SK-N-SH (cell line): ENCODE results near the gene DNAJC17. TPM values are rescaled to one million over a fixed set of nuclear protein-coding genes. Genes with fewer than 3 reads are reported as not detected.

ENCODE experiments used
- CTCF ChIA-PET: fragments of 300-600, 350-600 bp; formaldehyde crosslinking; extraction: SDS; loops from one replicate; lab custom pipeline; 2021; lab: Yijun Ruan, JAX
- POLR2A ChIA-PET: fragments of 350-600 bp; sonication (Branson Sonifier 250); formaldehyde crosslinking; extraction: SDS; loops from one replicate; lab custom pipeline; 2020; ENCODE audit warnings: antibody characterized with exemption, inconsistent platforms; lab: Yijun Ruan, JAX
- DNase-seq: peaks from one replicate; pipeline ENCODE4 v3.0.0; 2012
- H2AFZ ChIP-seq: fragments of 200-600 bp; sonication (generic); 2 replicates; pipeline ENCODE4 v1.8.1; 2016; ENCODE audit warnings: antibody characterized with exemption, mild to moderate bottlenecking, low read depth
- H3F3A ChIP-seq: fragments of 200-600 bp; sonication (generic); replicated peaks from 2 replicates; pipeline ENCODE3; 2016; ENCODE audit warnings: antibody characterized with exemption, mild to moderate bottlenecking; ENCODE audit not compliant: insufficient read depth
- H3K27ac ChIP-seq, 2 experiments: fragments of 200-500 bp in 1 of 2; fragments of 200-600 bp in 1 of 2; sonication (Bioruptor generic) in 1 of 2; sonication (generic), shearing (Covaris generic) in 1 of 2; 2 replicates each; pipeline versions ENCODE4 v1.5.1 to v1.6.1; 2014 to 2016; ENCODE audit warnings: low read depth in 2 of 2, inconsistent platforms in 1 of 2, low read length in 1 of 2, mild to moderate bottlenecking in 1 of 2, mixed read lengths in 1 of 2
- H3K27me3 ChIP-seq: fragments of 200-600 bp; sonication (generic), shearing (Covaris generic); 2 replicates; pipeline ENCODE4 v1.6.1; 2016; ENCODE audit warnings: mixed run types; ENCODE audit not compliant: insufficient read depth
- H3K36me3 ChIP-seq, 2 experiments: fragments of 200-500 bp in 1 of 2; fragments of 200-600 bp in 1 of 2; sonication (Bioruptor generic) in 1 of 2; sonication (generic) in 1 of 2; replicated peaks in 1 of 2; 2 replicates each; pipeline versions ENCODE3 to v1.5.1; 2014 to 2016; ENCODE audit warnings: low read length in 1 of 2, mild to moderate bottlenecking in 1 of 2; ENCODE audit not compliant: insufficient read depth in 2 of 2, control insufficient read depth in 1 of 2
- H3K4me1 ChIP-seq, 2 experiments: fragments of 200-500 bp in 1 of 2; fragments of 200-600 bp in 1 of 2; sonication (Bioruptor generic) in 1 of 2; sonication (generic), shearing (Covaris generic) in 1 of 2; 2 replicates each; pipeline versions ENCODE4 v1.5.1 to v1.6.1; 2014 to 2016; ENCODE audit warnings: low read depth in 1 of 2, low read length in 1 of 2, mixed run types in 1 of 2; ENCODE audit not compliant: insufficient read depth in 2 of 2, control insufficient read depth in 1 of 2
- H3K4me2 ChIP-seq: fragments of 200-600 bp; sonication (generic), shearing (Covaris generic); 2 replicates; pipeline ENCODE4 v1.6.1; 2017; ENCODE audit warnings: mixed run types
- H3K4me3 ChIP-seq, 2 experiments: fragments of 200-500 bp in 1 of 2; fragments of 200-600 bp in 1 of 2; sonication (Bioruptor generic) in 1 of 2; sonication (generic), shearing (Covaris generic) in 1 of 2; 2 replicates each; pipeline versions ENCODE4 v1.5.1 to v1.8.1; 2014 to 2016; ENCODE audit warnings: low read depth in 2 of 2, inconsistent platforms in 1 of 2, low read length in 1 of 2, mild to moderate bottlenecking in 1 of 2, mixed read lengths in 1 of 2, moderate library complexity in 1 of 2
- H3K79me2 ChIP-seq: fragments of 200-600 bp; sonication (generic); 2 replicates; pipeline ENCODE4 v1.8.1; 2017; ENCODE audit warnings: mild to moderate bottlenecking; ENCODE audit not compliant: insufficient read depth
- H3K9ac ChIP-seq: fragments of 200-600 bp; sonication (generic); 2 replicates; pipeline ENCODE4 v1.6.1; 2017; ENCODE audit warnings: mixed run types
- H3K9me2 ChIP-seq: fragments of 200-600 bp; sonication (generic); 2 replicates; pipeline ENCODE4 v1.6.1; 2017; ENCODE audit warnings: mixed run types
- H3K9me3 ChIP-seq: fragments of 200-600 bp; sonication (generic); 2 replicates; pipeline ENCODE4 v1.6.1; 2017; ENCODE audit warnings: mixed run types, mild to moderate bottlenecking, moderate library complexity
- H4K20me1 ChIP-seq: fragments of 200-600 bp; sonication (generic); 2 replicates; pipeline ENCODE4 v1.6.1; 2017; ENCODE audit warnings: mild to moderate bottlenecking, mixed run types; ENCODE audit not compliant: insufficient read depth
- CHD2 ChIP-seq: fragments of 150-350 bp; IDR thresholded peaks from 2 replicates; pipeline ENCODE4 v1.6.1; 2018; ENCODE audit warnings: low read length; ENCODE audit not compliant: partially characterized antibody
- CTCF ChIP-seq: fragments of 200-600 bp; sonication (generic); IDR thresholded peaks from 2 replicates; pipeline ENCODE4 v1.6.1; 2017; ENCODE audit warnings: antibody characterized with exemption, mild to moderate bottlenecking, moderate library complexity
- EP300 ChIP-seq, 2 experiments: IDR thresholded peaks; 2 replicates each; pipeline versions ENCODE4 v1.4.0 to v1.6.1; 2012; ENCODE audit warnings: borderline replicate concordance in 1 of 2, low read depth in 1 of 2, low read length in 1 of 2
- FOXJ3 ChIP-seq: sonication (generic); formaldehyde crosslinking; IDR thresholded peaks from 2 replicates; pipeline ENCODE4 v1.5.1; 2020; ENCODE audit warnings: mild to moderate bottlenecking, missing genetic modification reagents
- FOXM1 ChIP-seq: IDR thresholded peaks from 2 replicates; pipeline ENCODE4 v1.4.0; 2012; ENCODE audit warnings: low read depth, mild to moderate bottlenecking
- IRF3 ChIP-seq: fragments of 150-350 bp; IDR thresholded peaks from 2 replicates; pipeline ENCODE4 v1.6.1; 2016; ENCODE audit warnings: mild to moderate bottlenecking, low read depth, low read length
- JUND ChIP-seq: IDR thresholded peaks from 2 replicates; pipeline ENCODE4 v1.4.0; 2012
- MAX ChIP-seq: IDR thresholded peaks from 2 replicates; pipeline ENCODE4 v1.4.0; 2012; ENCODE audit warnings: low read depth
- NRF1 ChIP-seq: IDR thresholded peaks from 2 replicates; pipeline ENCODE4 v1.6.1; 2012; ENCODE audit warnings: low read depth, mild to moderate bottlenecking, low read length
- POLR2AphosphoS5 ChIP-seq: IDR thresholded peaks from 2 replicates; pipeline ENCODE4 v1.6.1; 2012; ENCODE audit warnings: low read depth, low read length
- RAD21 ChIP-seq: IDR thresholded peaks from 2 replicates; pipeline ENCODE4 v1.6.1; 2012; ENCODE audit warnings: mild to moderate bottlenecking, low read length
- RCOR1 ChIP-seq: fragments of 150-350 bp; IDR thresholded peaks from 2 replicates; pipeline ENCODE4 v1.6.1; 2017; ENCODE audit warnings: antibody characterized with exemption, low read length
- REST ChIP-seq: IDR thresholded peaks from 2 replicates; pipeline ENCODE4 v1.6.1; 2012; ENCODE audit warnings: mild to moderate bottlenecking, low read depth, low read length, moderate library complexity
- RXRA ChIP-seq: IDR thresholded peaks from 2 replicates; pipeline ENCODE4 v1.4.0; 2012; ENCODE audit warnings: low read depth, mild to moderate bottlenecking, borderline replicate concordance
- SIN3A ChIP-seq: IDR thresholded peaks from 2 replicates; pipeline ENCODE4 v1.6.1; 2012; ENCODE audit warnings: low read depth, mild to moderate bottlenecking, low read length, moderate library complexity, borderline replicate concordance
- SMC3 ChIP-seq: IDR thresholded peaks from 2 replicates; pipeline ENCODE4 v1.6.1; 2012; ENCODE audit warnings: low read depth, low read length, improper control_type of control experiment
- TAF1 ChIP-seq: IDR thresholded peaks from 2 replicates; pipeline ENCODE4 v1.6.1; 2012; ENCODE audit warnings: low read depth, mild to moderate bottlenecking, low read length, moderate library complexity, borderline replicate concordance
- USF1 ChIP-seq: IDR thresholded peaks from 2 replicates; pipeline ENCODE4 v1.4.0; 2012; ENCODE audit warnings: low read depth, borderline replicate concordance
- USF2 ChIP-seq: fragments of 150-350 bp; IDR thresholded peaks from 2 replicates; pipeline ENCODE4 v1.6.1; 2017; ENCODE audit warnings: antibody characterized with exemption, low read length, low read depth, borderline replicate concordance
- ZBTB33 ChIP-seq: IDR thresholded peaks from 2 replicates; pipeline ENCODE4 v1.4.0; 2012; ENCODE audit warnings: low read depth, borderline replicate concordance
- WGBS: methylation state at CpG from one replicate; pipeline ENCODE4 v1.1.6; 2017; ENCODE audit warnings: low lambda C conversion rate; 5-methylcytosine and 5-hydroxymethylcytosine counted together
- polyA plus RNA-seq, 3 experiments: library from polyadenylated mRNA; depleted of rRNA; stranded (reverse); fragments of >200 nt; gene quantifications; 2 replicates each; pipeline ENCODE4 v1.2.3, GENCODE V29; 2012

The DNAJC17 gene
- polyA plus RNA-seq, 1 of the 3 experiments (the other 2 are of a cell fraction): 61.6 TPM

- no peaks in the 10 kb centered on the region for H3K79me2 ChIP-seq
- H3K9me2 ChIP-seq: no peaks in the 10 kb centered on the region
- H3K27me3 ChIP-seq: no peaks in the 10 kb centered on the region
- no peaks in the 10 kb centered on the region for H3F3A ChIP-seq
- no peak overlapping the region for H2AFZ ChIP-seq
- H3K9me3 ChIP-seq: no peaks in the 10 kb centered on the region
- H3K4me1 ChIP-seq: peaks cover 0 to 3% of the 10 kb centered on the region in 2 experiments; a peak in 1 of 4 replicates
- CTCF ChIA-PET: no interaction called here
- 33% methylated on average over 1 of the region's 1 CpG for WGBS
- H3K4me3 ChIP-seq: no peak overlapping the region
- no peaks in the 10 kb centered on the region for H3K36me3 ChIP-seq
- no peak overlapping the region for H3K4me2 ChIP-seq
- H3K27ac ChIP-seq: no peak overlapping the region
- DNase-seq: no peak
- no peak overlapping the region for H3K9ac ChIP-seq
- POLR2A ChIA-PET: no interaction called here
- TF ChIP-seq JUND (no peak), USF1 (no peak), SMC3 (no peak), ZBTB33 (no peak), IRF3 (no peak), FOXM1 (no peak), CHD2 (no peak), RCOR1 (no peak), FOXJ3 (CRISPR knock-in tag) (no peak), USF2 (no peak), EP300 (IDR thresholded peaks at IDR 0.05; ENCODE audit: borderline replicate concordance in 1 of 2, low read depth in 1 of 2, low read length in 1 of 2) (no peak), POLR2AphosphoS5 (no peak), CTCF (no peak), REST (no peak), MAX (no peak), RAD21 (no peak), SIN3A (no peak), TAF1 (no peak), RXRA (no peak), NRF1 (no peak)
- H4K20me1 ChIP-seq: no peaks in the 10 kb centered on the region
These were observed 24.6 kb upstream of the DNAJC17 start for GRCh38 chr15:40831861-40832260.
